ENCODE data around the gene PCGF1. TPM values are rescaled to one million over a fixed set of nuclear protein-coding genes. Genes with fewer than 3 reads are reported as not detected.
A peak's percentile ranks its signal among the peaks of the same experiment; 100 is the strongest.

The PCGF1 gene
- total and polyA plus RNA-seq, 2 experiments from 2014 or later: 24.1 to 24.8 TPM

DNA sequence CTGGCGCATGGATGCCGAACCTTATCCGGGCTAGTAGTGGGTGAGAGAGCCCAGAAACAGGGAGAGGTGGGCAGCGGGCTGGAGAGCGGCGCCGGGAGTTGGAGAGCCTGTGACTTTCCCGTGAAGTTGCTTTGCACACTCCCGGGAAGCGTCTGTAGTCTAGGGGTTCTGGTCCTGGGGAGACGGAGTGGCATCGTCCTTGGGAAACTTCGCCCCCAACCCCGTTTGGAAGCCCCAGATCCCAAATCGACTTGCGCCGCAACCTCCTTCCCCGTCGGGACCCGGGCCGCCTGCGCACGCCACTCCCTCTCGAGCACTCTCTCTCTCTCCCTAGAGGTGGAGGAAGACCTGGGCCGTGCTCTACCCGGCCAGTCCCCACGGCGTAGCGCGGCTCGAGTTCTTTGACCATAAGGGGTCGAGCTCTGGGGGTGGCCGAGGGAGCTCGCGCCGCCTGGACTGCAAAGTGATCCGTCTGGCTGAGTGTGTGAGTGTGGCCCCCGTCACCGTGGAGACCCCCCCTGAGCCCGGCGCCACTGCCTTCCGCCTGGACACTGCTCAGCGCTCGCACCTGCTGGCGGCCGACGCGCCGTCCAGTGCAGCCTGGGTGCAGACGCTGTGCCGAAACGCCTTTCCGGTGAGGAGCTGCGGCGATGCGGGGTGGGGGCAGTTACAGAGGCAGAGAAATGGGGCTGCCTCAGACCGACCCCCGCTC, 47.5 kb upstream of the PCGF1 start:
- WGBS, 2 experiments (ENCODE audit: low coverage in 1 of 2, low lambda C conversion rate in 2 of 2, missing lambda C conversion rate in 2 of 2): 17 to 21% methylated on average over 44 to 58 of the region's 58 CpGs
- peak overlapping the region; percentile 87 for H3K27ac ChIP-seq
- peak overlapping the region; percentile 93 for H2AFZ ChIP-seq
- H3K4me1 ChIP-seq (ENCODE audit: insufficient read depth): peaks cover 23% of the 10 kb centered on the region
- no peaks in the 10 kb centered on the region for H3K36me3 ChIP-seq (ENCODE audit: low read depth)
- peak overlapping the region; percentile 97 for H3K4me3 ChIP-seq
- no peaks in the 10 kb centered on the region for H3K9me2 ChIP-seq (ENCODE audit: insufficient read depth)
- peak overlapping the region; percentile 83 for H3K9ac ChIP-seq
- in situ Hi-C loops (cut with MboI): no loop called here
- H4K20me1 ChIP-seq (ENCODE audit: insufficient read depth): no peaks in the 10 kb centered on the region
- peaks cover 12% of the 10 kb centered on the region; the same call in 1 of the 2 replicates for H3F3A ChIP-seq (ENCODE audit: insufficient read depth)
- DNase-seq: peak; percentile 67
- H3K79me2 ChIP-seq (ENCODE audit: insufficient read depth): peaks cover 50% of the 10 kb centered on the region
- no peak for TF ChIP-seq EZH2phosphoT487 (IDR thresholded peaks at IDR 0.05; ENCODE audit: insufficient read depth, low read depth)
- TF ChIP-seq EZH2 (IDR thresholded peaks at IDR 0.05; ENCODE audit: insufficient read depth, poor library complexity, severe bottlenecking): no peak
- H3K4me2 ChIP-seq (ENCODE audit: unreplicated experiment): peak overlapping the region; percentile 84
- no peaks in the 10 kb centered on the region for H3K27me3 ChIP-seq (replicated peaks; ENCODE audit: insufficient read depth)
- no peaks in the 10 kb centered on the region for H3K9me3 ChIP-seq (ENCODE audit: low read depth)

DNA sequence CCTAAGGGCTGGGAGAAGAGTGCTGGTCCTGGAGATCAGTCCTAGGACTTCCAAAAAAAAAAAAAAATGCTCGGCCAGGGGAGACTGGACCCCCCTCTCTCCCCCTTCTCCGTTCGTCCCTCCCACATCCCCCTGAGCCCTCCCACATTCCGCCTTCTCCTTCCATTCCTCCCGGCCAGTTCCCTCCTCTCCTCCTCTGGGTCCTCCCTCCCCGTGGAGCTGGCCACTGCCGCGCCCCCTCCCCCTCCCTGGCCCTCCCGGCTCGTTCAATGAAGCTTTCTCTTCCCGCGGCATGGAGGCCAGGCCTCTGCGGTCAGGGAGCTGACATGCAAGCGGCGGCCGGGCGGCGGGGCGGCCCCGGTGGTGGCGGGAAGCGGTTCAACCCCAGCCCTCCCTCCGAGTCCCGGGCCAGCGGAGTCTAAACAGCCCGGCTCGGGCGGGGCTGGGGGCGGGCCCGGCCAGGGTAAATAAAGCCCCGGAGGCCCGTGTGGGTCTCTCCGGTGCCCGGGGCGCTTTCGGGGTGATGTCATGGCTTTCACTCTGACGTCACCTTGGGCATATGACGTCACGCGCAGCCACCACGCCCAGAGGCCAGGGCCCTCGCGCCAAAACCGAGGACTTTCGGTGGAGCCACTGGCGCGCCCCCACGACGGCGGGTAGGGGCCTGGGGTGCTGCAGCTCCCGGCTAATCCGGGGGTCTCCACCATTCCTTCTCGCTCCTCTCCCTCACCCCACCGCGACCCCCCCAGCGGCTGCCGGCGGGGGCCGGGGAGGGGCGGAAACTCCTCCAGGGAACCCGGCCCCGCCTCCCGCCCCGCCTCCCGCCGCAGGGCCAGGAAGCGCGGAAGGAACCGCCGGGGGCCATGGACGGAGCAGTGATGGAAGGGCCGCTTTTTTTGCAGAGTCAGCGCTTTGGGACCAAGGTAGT, 46.7 kb upstream of the PCGF1 start, which contains the start of the genes DOK1 and LOXL3:
TSS of gene DOK1 (plus strand) at position 829 of the 928 bp plus-strand sequence. CDS start at position 864, 35 bp downstream.
TSS of gene LOXL3 (minus strand) at position 51 of the 928 bp plus-strand sequence. CDS start 1,308 bp downstream, outside the sequence.
- no peaks in the 10 kb centered on the region for H3K27me3 ChIP-seq (replicated peaks; ENCODE audit: insufficient read depth)
- no peaks in the 10 kb centered on the region for H3K9me2 ChIP-seq (ENCODE audit: insufficient read depth)
- peak; percentile 92 for DNase-seq
- peaks cover 55% of the 10 kb centered on the region for H3K79me2 ChIP-seq (ENCODE audit: insufficient read depth)
- in situ Hi-C loops (cut with MboI): no loop called here
- H4K20me1 ChIP-seq (ENCODE audit: insufficient read depth): no peaks in the 10 kb centered on the region
- H3K36me3 ChIP-seq (ENCODE audit: low read depth): no peaks in the 10 kb centered on the region
- peak within 1 kb of the TSS; percentile 84 for H3K4me2 ChIP-seq (ENCODE audit: unreplicated experiment)
- TF ChIP-seq EZH2phosphoT487 (IDR thresholded peaks at IDR 0.05; ENCODE audit: insufficient read depth, low read depth) (no peak), EZH2 (IDR thresholded peaks at IDR 0.05; ENCODE audit: insufficient read depth, poor library complexity, severe bottlenecking) (no peak)
- H3K27ac ChIP-seq: peak within 1 kb of the TSS; percentile 87
- WGBS, 2 experiments (ENCODE audit: low coverage in 1 of 2, low lambda C conversion rate in 2 of 2, missing lambda C conversion rate in 2 of 2): 0 to 1% methylated on average over 17 to 67 of the region's 73 CpGs
- H3K4me3 ChIP-seq: peak within 1 kb of the TSS; percentile 97
- peaks cover 6% of the 10 kb centered on the region; the same call in 1 of the 2 replicates for H3F3A ChIP-seq (ENCODE audit: insufficient read depth)
- H3K9me3 ChIP-seq (ENCODE audit: low read depth): no peaks in the 10 kb centered on the region
- H3K9ac ChIP-seq: peak within 1 kb of the TSS; percentile 83
- H3K4me1 ChIP-seq (ENCODE audit: insufficient read depth): peaks cover 31% of the 10 kb centered on the region
- H2AFZ ChIP-seq: peak within 1 kb of the TSS; percentile 93

DNA sequence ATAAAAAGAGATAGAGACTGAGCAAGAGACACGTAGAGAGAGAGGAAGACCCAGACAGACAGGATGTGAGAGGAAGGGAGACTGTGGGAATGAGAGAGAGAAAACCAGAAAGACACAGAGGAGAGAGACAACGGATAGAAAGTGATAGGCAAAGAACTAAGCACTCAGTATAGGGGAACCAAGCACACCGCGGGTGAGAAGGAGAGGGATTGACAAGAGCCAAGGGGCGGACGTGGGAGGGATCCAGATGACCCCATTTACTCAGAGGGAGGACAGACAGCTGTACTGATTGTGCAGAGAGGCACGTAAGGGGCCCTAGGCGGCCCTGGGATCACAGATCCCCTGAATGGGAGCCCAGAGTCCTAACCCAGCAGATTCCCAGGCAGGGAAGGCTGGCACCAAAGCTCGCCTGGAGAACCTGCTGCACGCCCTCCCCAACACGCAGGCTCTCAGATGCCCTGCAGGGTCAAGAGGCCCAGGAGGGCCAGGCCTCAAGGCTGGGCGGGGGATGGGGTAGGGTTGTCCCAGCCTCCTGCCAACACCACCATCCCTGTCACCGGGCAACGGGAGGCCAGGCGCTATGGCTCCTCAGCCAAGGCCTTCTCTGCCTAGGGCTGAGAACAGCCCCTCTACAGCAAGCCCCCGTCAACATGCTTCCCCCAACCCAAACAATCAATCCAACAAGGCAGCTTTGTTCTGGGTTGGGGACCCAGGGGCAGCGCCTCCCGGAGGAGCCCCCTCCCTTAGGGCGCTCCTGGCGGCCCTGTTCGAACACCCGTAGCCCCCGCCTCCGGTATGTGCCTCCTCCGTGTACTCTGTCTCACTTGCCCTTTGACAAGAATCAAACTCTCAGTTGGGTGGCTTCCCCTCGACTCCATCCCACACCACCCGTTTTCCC, 45.7 kb upstream of the PCGF1 start:
- Histone ChIP-seq H3K4me3 (peak overlapping the region; percentile 97), H3K79me2 (ENCODE audit: insufficient read depth) (peaks cover 55% of the 10 kb centered on the region), H3K27me3 (replicated peaks; ENCODE audit: insufficient read depth) (no peaks in the 10 kb centered on the region), H3K4me2 (ENCODE audit: unreplicated experiment) (peak overlapping the region; percentile 84), H3K9ac (peak overlapping the region; percentile 83), H3K36me3 (ENCODE audit: low read depth) (no peaks in the 10 kb centered on the region), H2AFZ (peak overlapping the region; percentile 93), H3K27ac (peak overlapping the region; percentile 87), H3K4me1 (ENCODE audit: insufficient read depth) (peaks cover 32% of the 10 kb centered on the region), H3F3A (ENCODE audit: insufficient read depth) (peaks cover 9% of the 10 kb centered on the region; the same call in 1 of the 2 replicates), H3K9me2 (ENCODE audit: insufficient read depth) (no peaks in the 10 kb centered on the region), H4K20me1 (ENCODE audit: insufficient read depth) (no peaks in the 10 kb centered on the region), H3K9me3 (ENCODE audit: low read depth) (no peaks in the 10 kb centered on the region)
- WGBS, 2 experiments (ENCODE audit: low coverage in 1 of 2, low lambda C conversion rate in 2 of 2, missing lambda C conversion rate in 2 of 2): 19 to 23% methylated on average over 26 to 27 of the region's 27 CpGs
- no peak for TF ChIP-seq EZH2 (IDR thresholded peaks at IDR 0.05; ENCODE audit: insufficient read depth, poor library complexity, severe bottlenecking)
- TF ChIP-seq EZH2phosphoT487 (IDR thresholded peaks at IDR 0.05; ENCODE audit: insufficient read depth, low read depth): no peak
- peak; percentile 63 for DNase-seq
- in situ Hi-C loops (cut with MboI): no loop called here
